Endothelial cell of umbilical vein (primary cell): ENCODE data around the gene ADNP. TPM values are rescaled to one million over a fixed set of nuclear protein-coding genes. Genes with fewer than 3 reads are reported as not detected.

Experiments used
- BruUV-seq: library from RNA; stranded (reverse); fragments of 400-500 nt; replicated peaks from 2 replicates; lab custom pipeline; 2021; lab: Mats Ljungman, UMichigan
- CTCF ChIA-PET: fragments of 300-600, 350-600 bp; sonication (Branson Sonifier 250); formaldehyde crosslinking; loops from one replicate; lab custom pipeline; 2021; ENCODE audit warnings: antibody characterized with exemption, inconsistent platforms; lab: Charles Lee
- POLR2A ChIA-PET: fragments of 300-600, 350-600 bp; sonication (Branson Sonifier 250); formaldehyde crosslinking; loops from one replicate; lab custom pipeline; 2021; ENCODE audit warnings: antibody characterized with exemption, inconsistent platforms; lab: Charles Lee
- DNase-seq: peaks from one replicate; pipeline ENCODE4 v3.0.0-alpha.2; 2011; ENCODE audit warnings: low read depth, low spot score
- FAIRE-seq: peaks from 2 replicates; lab custom pipeline; 2011; peaks lifted over from hg19 to GRCh38; lab: Jason Lieb, UNC
- H2AFZ ChIP-seq: 2 replicates; pipeline ENCODE4 v1.6.0; 2012; ENCODE audit warnings: low read depth, low read length, control low read depth, inconsistent platforms
- H3K27ac ChIP-seq: 2 replicates; pipeline ENCODE4 v1.5.1; 2011; ENCODE audit warnings: low read depth, mild to moderate bottlenecking, control low read depth, low read length, moderate library complexity; ENCODE audit not compliant: insufficient read depth
- H3K27me3 ChIP-seq, 2 experiments: 2 replicates each; pipeline versions ENCODE4 v1.6.0 to v1.6.1; 2011; ENCODE audit warnings: low read length in 2 of 2, mixed read lengths in 1 of 2; ENCODE audit not compliant: control insufficient read depth in 2 of 2, insufficient read depth in 2 of 2
- H3K36me3 ChIP-seq, 2 experiments: 2 replicates in 1 of 2; 3 replicates in 1 of 2; pipeline ENCODE4 v1.5.1; 2011; ENCODE audit warnings: low read length in 2 of 2, mild to moderate bottlenecking in 1 of 2, moderate library complexity in 1 of 2; ENCODE audit not compliant: control insufficient read depth in 2 of 2, insufficient read depth in 2 of 2; ENCODE audit errors: extremely low read depth in 1 of 2
- H3K4me1 ChIP-seq: 3 replicates; pipeline ENCODE4 v1.5.1; 2011; ENCODE audit warnings: mild to moderate bottlenecking, low read length; ENCODE audit not compliant: control insufficient read depth, insufficient read depth; ENCODE audit errors: extremely low read depth
- H3K4me2 ChIP-seq: 2 replicates; pipeline ENCODE4 v1.6.1; 2011; ENCODE audit warnings: low read length, control low read depth, mixed read lengths; ENCODE audit not compliant: insufficient read depth
- H3K4me3 ChIP-seq, 3 experiments: fragments of 200-600 bp in 1 of 3; sonication (generic), shearing (Covaris generic) in 1 of 3; replicated peaks in 1 of 3; 2 replicates each; pipeline ENCODE4 v1.5.1; 2011 to 2016; ENCODE audit warnings: control low read depth in 3 of 3, low read length in 3 of 3, mild to moderate bottlenecking in 2 of 3, inconsistent platforms in 1 of 3, low read depth in 1 of 3, moderate library complexity in 1 of 3; ENCODE audit not compliant: insufficient read depth in 1 of 3
- H3K79me2 ChIP-seq: 2 replicates; pipeline ENCODE4 v1.6.0; 2012; ENCODE audit warnings: low read length, inconsistent platforms; ENCODE audit not compliant: control insufficient read depth, insufficient read depth
- H3K9ac ChIP-seq: replicated peaks from 2 replicates; pipeline ENCODE3; 2011; ENCODE audit warnings: low read length, control low read depth; ENCODE audit not compliant: insufficient read depth; ENCODE audit errors: extremely low read depth
- H3K9me1 ChIP-seq: replicated peaks from 3 replicates; pipeline ENCODE4 v1.6.0; 2011; ENCODE audit warnings: mild to moderate bottlenecking, low read length; ENCODE audit not compliant: control insufficient read depth, insufficient read depth; ENCODE audit errors: extremely low read depth
- H3K9me3 ChIP-seq: replicated peaks from 2 replicates; pipeline ENCODE4 v1.5.1; 2012; ENCODE audit warnings: low read length, inconsistent platforms; ENCODE audit not compliant: control insufficient read depth, insufficient read depth
- H4K20me1 ChIP-seq: replicated peaks from 2 replicates; pipeline ENCODE3; 2011; ENCODE audit warnings: mild to moderate bottlenecking, low read length; ENCODE audit not compliant: control insufficient read depth, insufficient read depth; ENCODE audit errors: extremely low read depth
- EZH2 ChIP-seq: IDR thresholded peaks from 2 replicates; pipeline ENCODE4 v1.6.1; 2012; ENCODE audit warnings: borderline replicate concordance, low read depth, mild to moderate bottlenecking, moderate library complexity, low read length, inconsistent platforms; ENCODE audit not compliant: severe bottlenecking
- FOS ChIP-seq: IDR thresholded peaks from 2 replicates; pipeline ENCODE4 v1.6.1; 2011; ENCODE audit warnings: mild to moderate bottlenecking, low read length, moderate library complexity, borderline replicate concordance; ENCODE audit not compliant: insufficient read depth
- GATA2 ChIP-seq: IDR thresholded peaks from 2 replicates; pipeline ENCODE4 v1.7.0; 2011; ENCODE audit warnings: low read depth, mild to moderate bottlenecking, moderate library complexity, mixed read lengths, low read length; ENCODE audit not compliant: insufficient read length, insufficient read depth
- JUN ChIP-seq: IDR thresholded peaks from 2 replicates; pipeline ENCODE4 v1.6.1; 2011; ENCODE audit warnings: borderline replicate concordance, low read depth; ENCODE audit not compliant: insufficient read length, insufficient read depth
- MYC ChIP-seq: IDR thresholded peaks from one replicate; pipeline ENCODE4 v1.6.1; 2011; ENCODE audit warnings: mild to moderate bottlenecking, low read depth, low read length
- POLR2A ChIP-seq: IDR thresholded peaks from 2 replicates; pipeline ENCODE4 v1.6.1; 2012; ENCODE audit warnings: low read depth, mild to moderate bottlenecking, control low read depth, low read length
- POLR2AphosphoS5 ChIP-seq: IDR thresholded peaks from 2 replicates; pipeline ENCODE4 v1.6.1; 2012; ENCODE audit warnings: low read depth, mild to moderate bottlenecking, control low read depth, low read length, moderate library complexity; ENCODE audit not compliant: insufficient read depth
- dilution Hi-C: fragments of 300-500 bp; cut with MboI; formaldehyde crosslinking; loops from one replicate; pipeline ENCODE4 v1.15.0; 2019; ENCODE audit warnings: low sequenced_read_pairs; ENCODE audit not compliant: extremely low pct_ligation_motif_present
- intact Hi-C: fragments of 100-400 bp; cut with micrococcal nuclease; formaldehyde crosslinking; loops from one replicate; pipeline ENCODE4 v1.10.0; 2022
- polyA plus RNA-seq, 4 experiments: library from polyadenylated mRNA; depleted of rRNA in 3 of 4; stranded (reverse) in 3 of 4; unstranded in 1 of 4; fragments of >200 nt; gene quantifications; 2 replicates each; pipeline versions ENCODE4 v1.2.1 to v1.2.3, GENCODE V29; 2011 to 2012; ENCODE audit warnings: missing spikeins in 1 of 4
- total RNA-seq: library from RNA; stranded (reverse); gene quantifications from 2 replicates; pipeline ENCODE4 v1.2.3, GENCODE V29; 2021
- TF ChIP-seq, protein P1 (sequence below): IDR thresholded peaks from 2 replicates; pipeline ENCODE4 v1.6.1; 2011; ENCODE audit not compliant: insufficient read depth, insufficient read length
- TF ChIP-seq, protein P2 (sequence below), 2 donors: IDR thresholded peaks; 1 replicate in 1 of 2; 2 replicates in 1 of 2; pipeline ENCODE4 v1.5.1; 2011; ENCODE audit warnings: low read length in 2 of 2, mild to moderate bottlenecking in 2 of 2, moderate library complexity in 2 of 2, control low read depth in 1 of 2, inconsistent platforms in 1 of 2, low read depth in 1 of 2; ENCODE audit not compliant: insufficient read depth in 1 of 2; ENCODE audit errors: extremely low read depth in 1 of 2

Gene ADNP
- total and polyA plus RNA-seq, 2 donors (not counting 3 experiments of a cell fraction or from before 2014, with no cell fraction given) = 17.8 to 66.0 TPM

DNA sequence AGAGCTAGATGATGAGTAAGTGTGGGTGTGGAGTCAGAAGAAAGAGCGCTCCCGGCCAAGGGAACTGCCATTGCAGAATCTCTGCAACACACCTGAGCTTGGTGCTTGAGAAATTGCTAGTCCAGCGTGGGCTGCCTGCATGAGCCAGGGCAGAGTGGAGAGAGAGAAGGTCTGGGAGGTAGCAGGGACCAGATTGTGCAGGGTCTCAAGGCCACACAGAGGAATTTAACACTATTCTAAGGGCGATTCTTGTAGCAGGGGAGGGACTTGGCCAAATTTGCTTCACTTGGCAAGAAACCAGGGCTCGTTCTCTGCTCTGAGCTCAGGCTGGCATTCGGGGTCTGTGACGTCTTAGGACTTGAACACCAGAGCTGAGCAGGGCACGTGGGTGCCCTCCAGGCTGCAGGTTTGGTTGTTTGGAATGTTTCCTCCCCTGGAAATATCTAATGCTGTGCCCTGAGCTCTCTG lies 82.9 kb downstream of the ADNP start:
- TF ChIP-seq POLR2AphosphoS5 (no peak), EZH2 (no peak), MYC (no peak), FOS (no peak), JUN (no peak), POLR2A (no peak), GATA2 (no peak)
- TF ChIP-seq, protein P1, sequence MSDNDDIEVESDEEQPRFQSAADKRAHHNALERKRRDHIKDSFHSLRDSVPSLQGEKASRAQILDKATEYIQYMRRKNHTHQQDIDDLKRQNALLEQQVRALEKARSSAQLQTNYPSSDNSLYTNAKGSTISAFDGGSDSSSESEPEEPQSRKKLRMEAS = no peak
- TF ChIP-seq, protein P2, sequence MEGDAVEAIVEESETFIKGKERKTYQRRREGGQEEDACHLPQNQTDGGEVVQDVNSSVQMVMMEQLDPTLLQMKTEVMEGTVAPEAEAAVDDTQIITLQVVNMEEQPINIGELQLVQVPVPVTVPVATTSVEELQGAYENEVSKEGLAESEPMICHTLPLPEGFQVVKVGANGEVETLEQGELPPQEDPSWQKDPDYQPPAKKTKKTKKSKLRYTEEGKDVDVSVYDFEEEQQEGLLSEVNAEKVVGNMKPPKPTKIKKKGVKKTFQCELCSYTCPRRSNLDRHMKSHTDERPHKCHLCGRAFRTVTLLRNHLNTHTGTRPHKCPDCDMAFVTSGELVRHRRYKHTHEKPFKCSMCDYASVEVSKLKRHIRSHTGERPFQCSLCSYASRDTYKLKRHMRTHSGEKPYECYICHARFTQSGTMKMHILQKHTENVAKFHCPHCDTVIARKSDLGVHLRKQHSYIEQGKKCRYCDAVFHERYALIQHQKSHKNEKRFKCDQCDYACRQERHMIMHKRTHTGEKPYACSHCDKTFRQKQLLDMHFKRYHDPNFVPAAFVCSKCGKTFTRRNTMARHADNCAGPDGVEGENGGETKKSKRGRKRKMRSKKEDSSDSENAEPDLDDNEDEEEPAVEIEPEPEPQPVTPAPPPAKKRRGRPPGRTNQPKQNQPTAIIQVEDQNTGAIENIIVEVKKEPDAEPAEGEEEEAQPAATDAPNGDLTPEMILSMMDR (IDR thresholded peaks at IDR 0.05; ENCODE audit: extremely low read depth in 1 of 2, insufficient read depth in 1 of 2, low read depth in 1 of 2, low read length in 2 of 2) = no peak
- Histone ChIP-seq H3K79me2 (no peaks in the 10 kb centered on the region), H3K9me3 (no peaks in the 10 kb centered on the region), H3K27ac (no peak overlapping the region), H3K9me1 (no peaks in the 10 kb centered on the region), H2AFZ (no peak overlapping the region), H4K20me1 (no peaks in the 10 kb centered on the region), H3K4me3 (no peak overlapping the region), H3K4me1 (peaks cover 5% of the 10 kb centered on the region), H3K27me3 (no peaks in the 10 kb centered on the region), H3K9ac (no peak overlapping the region), H3K4me2 (no peak overlapping the region), H3K36me3 (no peaks in the 10 kb centered on the region)
- dilution Hi-C loops = no loop called here
- DNase-seq = no peak
- BruUV-seq = no TSS peak
- intact Hi-C loops = no loop called here
- POLR2A ChIA-PET = no interaction called here
- CTCF ChIA-PET = interaction anchor here (2.0 kb wide), 1 partner anchor 54 kb away, joined by 8 read pairs; the partner anchor contains the start of gene BCAS4
- no peak for FAIRE-seq
